ENCODE data around the gene CBFA2T3. TPM values are rescaled to one million over a fixed set of nuclear protein-coding genes. Genes with fewer than 3 reads are reported as not detected.

Gene CBFA2T3
- total and polyA plus RNA-seq, 2 of the 8 experiments (the other 6 are each of a cell fraction or from before 2014, with no cell fraction given): 0.51 to 1.3 TPM

DNA sequence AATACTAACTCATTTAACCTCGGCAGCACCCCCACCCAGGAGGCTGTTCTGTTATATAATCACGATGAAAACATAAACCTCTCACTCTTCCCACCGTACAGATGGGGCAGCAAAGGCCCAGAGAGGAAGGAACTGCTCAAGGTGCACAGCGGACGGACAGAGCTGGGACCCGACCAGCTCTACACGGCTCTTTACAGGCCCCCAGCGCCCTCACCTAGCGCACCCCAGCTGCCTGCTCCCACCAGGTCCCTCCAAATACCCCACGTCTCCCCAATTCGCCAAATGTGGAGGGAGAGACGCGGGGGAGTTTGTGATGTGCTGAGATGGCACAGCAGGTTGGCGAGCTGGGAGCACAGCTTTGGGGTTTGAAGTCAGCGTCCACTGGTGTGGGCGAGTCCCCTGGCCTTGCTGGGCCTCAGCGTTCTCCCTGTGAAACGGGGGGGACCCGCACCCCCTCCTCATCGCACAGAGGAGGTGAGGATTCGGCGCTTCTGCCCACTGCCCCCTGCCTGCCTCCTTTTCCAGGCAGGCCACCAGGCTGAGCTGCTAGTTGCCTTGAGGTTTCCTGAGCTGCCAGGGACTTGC lies 54.1 kb downstream of the CBFA2T3 start (continued):
- no peak for TF ChIP-seq SUZ12 (IDR thresholded peaks at IDR 0.05; ENCODE audit: low read length)
- TF ChIP-seq BACH1 (IDR thresholded peaks at IDR 0.05; ENCODE audit: low read length): no peak
- TF ChIP-seq EZH2 (IDR thresholded peaks at IDR 0.05; ENCODE audit: low read depth, low read length, severe bottlenecking): no peak
- TF ChIP-seq E2F6 (IDR thresholded peaks at IDR 0.05): no peak
- no peak for TF ChIP-seq RFX5 (IDR thresholded peaks at IDR 0.05; ENCODE audit: borderline replicate concordance, low read depth, low read length)
- TF ChIP-seq POU5F1 (IDR thresholded peaks at IDR 0.05; ENCODE audit: low read depth, low read length): no peak
- no peak for TF ChIP-seq POLR2A (IDR thresholded peaks at IDR 0.05; ENCODE audit: control extremely low read depth in 1 of 2, low read depth in 2 of 2, low read length in 2 of 2)
- TF ChIP-seq SIN3A (conservative IDR thresholded peaks at IDR 0.05 in 1 of 2, IDR thresholded peaks at IDR 0.05 in 1 of 2; ENCODE audit: low read depth in 1 of 2, low read length in 2 of 2): no peak
- no peak for TF ChIP-seq KDM5A (IDR thresholded peaks at IDR 0.05; ENCODE audit: low read length)
- TF ChIP-seq TAF1 (IDR thresholded peaks at IDR 0.05; ENCODE audit: low read depth, low read length): no peak
- TF ChIP-seq JUND (IDR thresholded peaks at IDR 0.05; ENCODE audit: low read length): no peak
